CD14-positive monocyte (primary cell): ENCODE results near the gene OSBPL10. TPM values are rescaled to one million over a fixed set of nuclear protein-coding genes. Genes with fewer than 3 reads are reported as not detected.

Source experiments
- DNase-seq, 3 donors: peaks; one replicate each; pipeline ENCODE4 v3.0.0-alpha.2; 2011 to 2022
- H2AFZ ChIP-seq: 2 replicates; pipeline ENCODE4 v1.6.0; 2012; ENCODE audit warnings: mild to moderate bottlenecking, low read depth, low read length, inconsistent platforms; ENCODE audit not compliant: insufficient read depth, poor library complexity, severe bottlenecking
- H3K27ac ChIP-seq, 2 donors: 1 replicate in 1 of 2; 2 replicates in 1 of 2; pipeline ENCODE4 v1.5.1; 2012 to 2013; ENCODE audit warnings: low read length in 2 of 2, control low read depth in 1 of 2, inconsistent platforms in 1 of 2, low read depth in 1 of 2, mild to moderate bottlenecking in 1 of 2
- H3K27me3 ChIP-seq, 2 donors: one replicate each; pipeline versions ENCODE4 v1.6.0 to v1.6.1; 2011 to 2013; ENCODE audit warnings: low read length in 2 of 2; ENCODE audit not compliant: control insufficient read depth in 2 of 2, insufficient read depth in 2 of 2
- H3K36me3 ChIP-seq, 2 donors: replicated peaks in 1 of 2; 1 replicate in 1 of 2; 2 replicates in 1 of 2; pipeline versions ENCODE4 v1.5.1 to v1.6.1; 2012 to 2013; ENCODE audit warnings: low read length in 2 of 2, control low read depth in 1 of 2, inconsistent platforms in 1 of 2, mild to moderate bottlenecking in 1 of 2; ENCODE audit not compliant: insufficient read depth in 2 of 2, control insufficient read depth in 1 of 2
- H3K4me1 ChIP-seq, 2 donors: 1 replicate in 1 of 2; 2 replicates in 1 of 2; pipeline versions ENCODE4 v1.5.1 to v1.6.1; 2012 to 2013; ENCODE audit warnings: low read length in 2 of 2, control low read depth in 1 of 2, inconsistent platforms in 1 of 2, mild to moderate bottlenecking in 1 of 2, moderate library complexity in 1 of 2; ENCODE audit not compliant: insufficient read depth in 2 of 2, control insufficient read depth in 1 of 2
- H3K4me2 ChIP-seq: replicated peaks from 2 replicates; pipeline ENCODE3; 2012; ENCODE audit warnings: low read length, moderate library complexity, mild to moderate bottlenecking; ENCODE audit not compliant: poor library complexity, severe bottlenecking; ENCODE audit errors: extremely low read depth
- H3K4me3 ChIP-seq, 3 experiments: fragments of 200-600 bp in 1 of 3; sonication (generic) in 1 of 3; replicated peaks in 1 of 3; 1 replicate in 2 of 3; 2 replicates in 1 of 3; pipeline ENCODE4 v1.5.1; 2011 to 2013; ENCODE audit warnings: low read length in 3 of 3, mild to moderate bottlenecking in 3 of 3, control low read depth in 2 of 3, low read depth in 2 of 3, inconsistent platforms in 1 of 3, moderate library complexity in 1 of 3
- H3K79me2 ChIP-seq: 2 replicates; pipeline ENCODE4 v1.6.0; 2012; ENCODE audit warnings: mild to moderate bottlenecking, control low read depth, inconsistent platforms, low read length, moderate library complexity; ENCODE audit not compliant: insufficient read depth
- H3K9ac ChIP-seq: 2 replicates; pipeline ENCODE4 v1.6.0; 2017; ENCODE audit warnings: low read length, mild to moderate bottlenecking; ENCODE audit not compliant: insufficient read depth, poor library complexity, severe bottlenecking
- H3K9me3 ChIP-seq, 2 donors: replicated peaks in 1 of 2; 1 replicate in 1 of 2; 2 replicates in 1 of 2; pipeline versions ENCODE4 v1.5.1 to v1.6.1; 2012 to 2013; ENCODE audit warnings: low read length in 2 of 2, control low read depth in 1 of 2; ENCODE audit not compliant: control insufficient read depth in 1 of 2, insufficient read depth in 1 of 2
- H4K20me1 ChIP-seq: 2 replicates; pipeline ENCODE4 v1.6.0; 2012; ENCODE audit warnings: mild to moderate bottlenecking, low read length, control low read depth, moderate library complexity; ENCODE audit not compliant: insufficient read depth
- H3K27ac Mint-ChIP-seq, 7 donors: one replicate each; pipeline ENCODE4 v1.8.0; 2020; ENCODE audit warnings: mild to moderate bottlenecking in 7 of 7, mixed read lengths in 7 of 7, moderate library complexity in 6 of 7, inconsistent platforms in 2 of 7
- H3K27me3 Mint-ChIP-seq, 3 donors: one replicate each; pipeline ENCODE4 v1.8.0; 2021 to 2022; ENCODE audit warnings: low read depth in 3 of 3, mild to moderate bottlenecking in 3 of 3, mixed read lengths in 3 of 3, moderate library complexity in 3 of 3, inconsistent platforms in 1 of 3
- H3K36me3 Mint-ChIP-seq, 2 donors: one replicate each; pipeline ENCODE4 v1.8.0; 2020; ENCODE audit warnings: mixed read lengths in 2 of 2, inconsistent platforms in 1 of 2, mild to moderate bottlenecking in 1 of 2
- H3K4me1 Mint-ChIP-seq: one replicate; pipeline ENCODE4 v1.8.0; 2020; ENCODE audit warnings: mild to moderate bottlenecking, mixed read lengths
- H3K4me3 Mint-ChIP-seq, 2 donors: one replicate each; pipeline ENCODE4 v1.8.0; 2020; ENCODE audit warnings: mild to moderate bottlenecking in 2 of 2, mixed read lengths in 2 of 2, moderate library complexity in 1 of 2
- H3K9me3 Mint-ChIP-seq, 7 donors: one replicate each; pipeline ENCODE4 v1.8.0; 2020 to 2022; ENCODE audit warnings: mixed read lengths in 7 of 7, mild to moderate bottlenecking in 6 of 7, moderate library complexity in 6 of 7, inconsistent platforms in 2 of 7
- CTCF ChIP-seq: fragments of 200-600 bp; IDR thresholded peaks from one replicate; pipeline ENCODE4 v1.8.0; 2022; ENCODE audit warnings: antibody characterized with exemption, mild to moderate bottlenecking
- WGBS: methylation state at CpG from one replicate; pipeline ENCODE4 v1.1.5; 2013; ENCODE audit warnings: missing lambda C conversion rate; ENCODE audit not compliant: insufficient coverage; 5-methylcytosine and 5-hydroxymethylcytosine counted together
- intact Hi-C, 2 donors: fragments of 100-400 bp; cut with micrococcal nuclease; formaldehyde crosslinking; loops; one replicate each; pipeline versions ENCODE4 v1.15.0 to v1.15.1; 2023
- polyA plus RNA-seq, 3 donors: library from polyadenylated mRNA; depleted of rRNA in 1 of 3; unstranded in 2 of 3; stranded (reverse) in 1 of 3; fragments of 300-500 nt in 2 of 3; fragments of >200 nt in 1 of 3; fragmentation: Illumina TruSeq in 2 of 3; gene quantifications; 1 replicate in 2 of 3; 2 replicates in 1 of 3; pipeline ENCODE4 v1.2.3, GENCODE V29; 2012 to 2021

Gene OSBPL10
- polyA plus RNA-seq, 3 donors: 0.03 TPM; not detected in 2

- no peak overlapping the region for H3K9ac ChIP-seq
- H3K36me3 Mint-ChIP-seq: no peaks in the 10 kb centered on the region
- no peak overlapping the region for H3K4me3 Mint-ChIP-seq
- H3K4me1 ChIP-seq: no peaks in the 10 kb centered on the region
- H3K9me3 ChIP-seq: no peaks in the 10 kb centered on the region
- WGBS: 93% methylated on average over 6 of the region's 6 CpGs
- no peaks in the 10 kb centered on the region for H3K4me1 Mint-ChIP-seq
- intact Hi-C loops: no loop called here
- H4K20me1 ChIP-seq: no peaks in the 10 kb centered on the region
- H2AFZ ChIP-seq: no peak overlapping the region
- H3K27me3 Mint-ChIP-seq: no peaks in the 10 kb centered on the region
- no peak overlapping the region for H3K27ac ChIP-seq
- no peak overlapping the region for H3K4me2 ChIP-seq
- H3K27ac Mint-ChIP-seq: peak overlapping the region in 1 of 7 donors; percentile 12
- H3K79me2 ChIP-seq: no peaks in the 10 kb centered on the region
- H3K4me3 ChIP-seq: no peak overlapping the region
- no peaks in the 10 kb centered on the region for H3K27me3 ChIP-seq
- H3K9me3 Mint-ChIP-seq: peaks cover 0 to 4% (median 0%) of the 10 kb centered on the region in 7 donors
- no peak for DNase-seq
- TF ChIP-seq CTCF: no peak
- H3K36me3 ChIP-seq: no peaks in the 10 kb centered on the region
Observed at GRCh38 chr3:31836131-31837075, 144.7 kb downstream of the OSBPL10 start.

- no peaks in the 10 kb centered on the region for H3K36me3 ChIP-seq
- Mint-ChIP-seq H3K27me3 (peaks cover 0 to 2% (median 0%) of the 10 kb centered on the region in 3 donors), H3K36me3 (no peaks in the 10 kb centered on the region), H3K27ac (no peak overlapping the region), H3K4me1 (no peaks in the 10 kb centered on the region), H3K9me3 (no peaks in the 10 kb centered on the region), H3K4me3 (no peak overlapping the region)
- no peak for TF ChIP-seq CTCF
- no peak overlapping the region for H3K9ac ChIP-seq
- no peak overlapping the region for H2AFZ ChIP-seq
- no peak overlapping the region for H3K4me2 ChIP-seq
- intact Hi-C loops: no loop called here
- no peaks in the 10 kb centered on the region for H4K20me1 ChIP-seq
- no peak for DNase-seq
- H3K27me3 ChIP-seq: no peaks in the 10 kb centered on the region
- no peak overlapping the region for H3K4me3 ChIP-seq
- no peaks in the 10 kb centered on the region for H3K9me3 ChIP-seq
- no peaks in the 10 kb centered on the region for H3K79me2 ChIP-seq
- no peaks in the 10 kb centered on the region for H3K4me1 ChIP-seq
- no peak overlapping the region for H3K27ac ChIP-seq
- whole genome bisulfite sequencing: no CpG with 5 or more reads among the region's 6 CpGs
Observed at GRCh38 chr3:31833391-31834190, 147.5 kb downstream of the OSBPL10 start.
